Keratinocyte (primary cell): Measurements from ENCODE around the gene EPYC.

Experiments
- CTCF ChIP-seq, 3 experiments: IDR thresholded peaks in 1 of 3; conservative IDR thresholded peaks in 1 of 3; optimal IDR thresholded peaks in 1 of 3; 2 replicates in 2 of 3; 3 replicates in 1 of 3; pipeline versions ENCODE3 to v1.5.1; 2011; ENCODE audit warnings: low read length in 3 of 3, mild to moderate bottlenecking in 3 of 3, moderate library complexity in 2 of 3, control low read depth in 1 of 3, inconsistent platforms in 1 of 3; ENCODE audit not compliant: insufficient read depth in 2 of 3; ENCODE audit errors: extremely low read depth in 1 of 3
- EZH2 ChIP-seq: IDR thresholded peaks from one replicate; pipeline ENCODE4 v1.6.1; 2012; ENCODE audit warnings: inconsistent platforms, mild to moderate bottlenecking, low read length, moderate library complexity

DNA sequence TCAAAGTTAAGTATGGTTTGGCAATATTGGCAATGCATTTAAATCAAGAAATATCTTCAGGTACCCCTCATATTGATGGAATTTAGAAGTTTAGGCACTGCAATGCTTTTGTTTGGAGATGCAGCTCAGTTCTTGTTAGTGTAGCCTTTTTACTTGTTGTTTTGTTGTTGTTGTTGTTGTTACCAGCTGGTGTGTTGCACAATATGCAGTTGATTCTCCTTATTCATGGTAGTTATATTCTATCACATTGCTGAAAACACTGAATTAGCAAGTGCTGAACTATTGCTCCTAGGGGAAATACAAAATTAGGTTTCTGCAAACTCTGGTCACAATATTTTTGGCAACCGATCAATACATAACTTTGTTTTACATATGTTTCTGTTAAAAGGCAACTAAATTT is 84.5 kb downstream of the EPYC start:
- no peak for TF ChIP-seq CTCF (optimal IDR thresholded peaks at IDR 0.05 in 1 of 3, IDR thresholded peaks at IDR 0.05 in 1 of 3, conservative IDR thresholded peaks at IDR 0.05 in 1 of 3; ENCODE audit: extremely low read depth in 1 of 3, insufficient read depth in 2 of 3, low read length in 3 of 3)
- TF ChIP-seq EZH2, result no peak
